Measurements from ENCODE around the gene SSBP3.

Gene SSBP3

DNA sequence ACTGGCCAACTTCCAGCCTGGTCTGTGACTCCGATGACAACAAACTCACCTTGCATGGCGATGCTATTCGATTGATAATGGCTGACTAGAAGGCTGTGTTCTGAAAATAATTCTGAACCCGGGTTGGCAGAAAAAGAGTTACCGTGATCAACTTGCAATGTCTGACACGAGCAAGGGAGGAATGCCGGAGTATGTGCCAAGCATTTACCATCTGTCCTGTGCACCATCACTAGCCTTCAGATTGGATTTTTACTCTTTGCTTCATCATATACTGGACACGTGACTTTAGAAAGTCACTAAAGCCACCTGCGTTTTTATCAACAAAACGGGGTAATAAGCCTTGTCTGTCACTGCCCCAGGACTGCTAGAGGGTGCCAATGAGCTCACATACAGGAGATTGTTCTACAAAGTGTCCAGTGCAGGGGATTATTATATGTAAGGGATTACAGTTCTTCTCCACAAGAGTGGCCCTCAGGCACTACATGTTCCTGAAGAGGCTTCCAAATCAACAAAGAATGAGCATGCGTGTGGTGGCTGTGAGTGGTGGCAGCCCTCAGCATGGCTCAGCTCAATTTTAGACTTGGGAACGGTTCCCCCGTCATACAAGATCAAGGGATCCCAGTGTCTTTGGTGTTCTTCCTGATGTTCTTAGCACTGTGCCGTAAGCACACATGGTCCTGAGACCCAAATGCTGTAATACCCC, 35.8 kb downstream of the SSBP3 start:
- DNase-seq, result no peak

DNA sequence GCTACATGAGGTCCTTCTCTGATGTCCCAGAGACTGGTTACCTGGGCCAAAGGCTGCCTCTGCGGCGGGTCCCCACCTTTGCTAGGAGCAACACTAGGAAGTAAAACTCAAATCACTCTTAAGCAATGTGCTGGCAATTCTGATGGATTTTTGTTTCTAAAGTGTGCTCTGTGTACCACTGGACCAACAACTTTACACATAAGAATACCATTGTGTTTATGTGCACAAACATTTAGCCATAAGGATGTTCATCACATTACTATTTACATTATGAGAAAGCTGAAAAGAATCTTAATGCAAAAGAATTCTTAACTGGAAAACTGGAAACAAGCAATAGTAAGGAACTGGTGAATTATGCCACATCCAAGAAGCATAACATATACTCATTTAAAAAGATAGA, 38.6 kb downstream of the SSBP3 start:
- no peak for DNase-seq

DNA sequence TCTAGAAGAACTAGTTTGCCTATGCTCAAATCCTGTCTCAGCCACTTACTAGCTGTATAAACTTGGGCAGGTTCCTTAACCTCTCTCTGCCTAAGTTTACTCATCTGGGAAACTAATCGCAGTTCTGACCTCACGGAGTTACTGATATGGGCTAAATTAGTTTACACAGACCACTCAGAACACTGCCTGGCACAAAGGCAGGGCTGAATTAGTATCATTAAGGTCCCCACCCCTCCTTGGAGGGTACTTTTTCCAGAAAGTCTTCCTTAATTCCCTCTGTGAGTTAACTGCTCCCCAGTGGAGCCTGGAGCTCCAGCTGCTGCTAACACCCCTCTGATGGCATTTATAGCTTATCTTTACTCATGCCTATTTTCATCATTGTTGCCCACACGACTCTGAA, 40.3 kb downstream of the SSBP3 start:
- no peak for DNase-seq

DNA sequence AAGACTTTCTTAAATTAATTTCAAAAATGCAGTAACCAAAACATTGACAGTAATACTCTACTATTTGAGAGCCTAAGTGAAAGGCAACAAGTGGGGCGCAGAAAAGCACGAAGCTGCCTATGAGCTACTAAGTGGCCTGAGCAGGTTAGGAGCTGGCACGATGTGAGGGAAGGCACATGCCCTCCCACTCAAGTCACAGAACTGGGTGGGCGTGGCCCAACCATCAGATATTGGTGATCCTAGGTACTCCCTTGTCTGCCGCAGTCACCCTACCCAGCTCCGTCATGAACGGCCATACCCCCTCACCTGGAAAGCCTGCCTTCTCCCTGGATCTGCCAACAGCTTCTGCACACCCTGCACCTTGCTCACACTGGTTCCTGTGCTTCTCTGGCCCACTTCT, 40.8 kb downstream of the SSBP3 start:
- no peak for DNase-seq

DNA sequence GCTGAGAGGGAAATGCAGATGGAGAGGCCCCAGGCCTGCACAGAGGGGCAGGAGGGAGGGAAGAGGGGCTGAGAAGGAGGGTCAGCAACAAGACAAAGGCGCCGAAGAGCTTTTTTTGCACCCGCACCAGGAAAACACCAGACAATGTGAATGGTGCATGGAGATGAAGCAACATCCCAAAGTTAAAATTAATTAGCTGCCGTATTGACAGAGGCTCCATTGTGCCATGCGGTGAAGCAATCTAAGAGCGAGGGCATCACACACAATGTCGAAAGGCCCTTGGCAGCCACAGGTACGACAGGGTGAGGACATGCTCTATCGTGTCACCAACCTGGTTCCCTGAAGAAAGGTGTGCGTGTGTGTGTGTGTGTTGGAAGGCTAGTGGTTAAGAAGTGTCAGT, 41.2 kb downstream of the SSBP3 start:
- DNase-seq, result no peak

DNA sequence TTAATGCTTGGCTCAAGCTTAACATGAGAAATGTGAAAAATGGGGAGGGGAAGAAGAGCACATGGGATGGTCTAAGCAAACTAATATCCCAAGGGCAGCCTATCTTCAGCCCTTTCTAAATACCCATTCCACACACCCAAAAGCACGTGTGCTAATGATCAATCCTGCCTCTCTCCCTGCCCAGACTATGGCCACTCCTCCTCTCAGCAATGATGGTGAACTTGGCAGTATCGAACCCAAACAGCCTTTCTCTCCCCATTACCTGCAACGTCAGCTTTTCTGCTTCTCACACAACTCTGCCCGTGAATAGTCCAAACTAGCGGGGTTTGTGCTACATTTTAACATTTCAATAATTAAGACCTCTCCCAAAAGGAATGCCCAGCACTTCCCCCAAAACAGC, 41.6 kb downstream of the SSBP3 start:
- DNase-seq, result no peak

DNA sequence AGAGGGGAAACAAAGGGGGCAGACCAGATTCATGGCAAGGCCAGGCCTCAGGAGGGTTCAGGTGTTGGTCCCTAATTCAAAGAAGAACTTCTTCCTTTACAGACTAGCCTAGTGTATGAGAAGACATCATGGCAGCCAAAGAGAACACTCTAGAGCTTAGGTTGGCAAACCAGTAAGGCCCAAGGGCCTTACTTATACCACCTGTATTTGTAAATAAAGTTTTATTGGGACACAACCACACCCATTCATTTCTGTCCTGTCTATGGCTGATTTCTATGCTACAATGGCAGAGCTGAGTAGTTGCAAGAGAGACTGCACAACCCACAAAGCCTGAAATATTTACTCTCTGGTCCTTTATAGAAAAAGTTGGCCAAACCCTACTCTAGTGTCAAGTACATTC, 42.3 kb downstream of the SSBP3 start:
- DNase-seq, result no peak

DNA sequence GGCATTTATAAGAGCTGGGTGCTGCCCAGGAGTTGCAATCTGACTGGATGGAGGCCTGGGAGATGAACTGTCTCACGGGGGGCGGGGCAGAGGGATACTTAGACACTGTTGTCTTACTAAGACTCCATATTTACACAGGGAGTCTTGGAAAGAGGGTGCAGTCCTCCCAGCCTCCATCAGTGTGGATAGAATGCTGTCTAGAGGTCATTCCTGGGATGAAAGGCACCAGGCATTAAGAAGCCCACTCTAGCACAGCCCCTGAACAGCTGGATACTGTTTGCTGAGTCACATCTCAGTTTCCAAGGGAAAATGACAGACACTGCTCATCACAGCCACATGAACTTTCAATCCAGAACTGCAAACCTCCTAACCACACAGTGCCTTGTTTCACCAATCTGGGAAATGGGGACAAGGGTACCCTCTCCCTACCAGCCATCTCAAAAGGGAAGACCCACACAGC, 43.3 kb downstream of the SSBP3 start:
- DNase-seq, result no peak

DNA sequence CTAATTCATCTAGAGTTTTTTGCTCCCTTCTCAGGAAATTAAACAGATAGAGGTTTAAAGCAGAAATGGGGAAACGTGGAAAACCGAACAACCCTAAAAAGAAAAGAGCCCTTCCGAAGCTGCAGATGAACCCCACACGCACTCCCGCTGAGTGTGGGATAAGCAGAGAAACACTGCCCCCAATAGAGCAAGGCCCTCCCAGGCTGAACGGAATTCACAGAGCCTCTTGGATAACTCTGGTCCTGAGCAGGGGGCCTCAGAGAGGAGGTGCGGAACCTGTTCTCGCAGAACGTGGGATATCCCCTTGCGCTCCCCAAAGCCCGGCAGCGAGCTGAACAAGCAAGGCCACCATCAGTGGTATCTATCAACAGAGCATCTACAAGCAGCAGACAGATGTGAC, 44.9 kb downstream of the SSBP3 start:
- no peak for DNase-seq

DNA sequence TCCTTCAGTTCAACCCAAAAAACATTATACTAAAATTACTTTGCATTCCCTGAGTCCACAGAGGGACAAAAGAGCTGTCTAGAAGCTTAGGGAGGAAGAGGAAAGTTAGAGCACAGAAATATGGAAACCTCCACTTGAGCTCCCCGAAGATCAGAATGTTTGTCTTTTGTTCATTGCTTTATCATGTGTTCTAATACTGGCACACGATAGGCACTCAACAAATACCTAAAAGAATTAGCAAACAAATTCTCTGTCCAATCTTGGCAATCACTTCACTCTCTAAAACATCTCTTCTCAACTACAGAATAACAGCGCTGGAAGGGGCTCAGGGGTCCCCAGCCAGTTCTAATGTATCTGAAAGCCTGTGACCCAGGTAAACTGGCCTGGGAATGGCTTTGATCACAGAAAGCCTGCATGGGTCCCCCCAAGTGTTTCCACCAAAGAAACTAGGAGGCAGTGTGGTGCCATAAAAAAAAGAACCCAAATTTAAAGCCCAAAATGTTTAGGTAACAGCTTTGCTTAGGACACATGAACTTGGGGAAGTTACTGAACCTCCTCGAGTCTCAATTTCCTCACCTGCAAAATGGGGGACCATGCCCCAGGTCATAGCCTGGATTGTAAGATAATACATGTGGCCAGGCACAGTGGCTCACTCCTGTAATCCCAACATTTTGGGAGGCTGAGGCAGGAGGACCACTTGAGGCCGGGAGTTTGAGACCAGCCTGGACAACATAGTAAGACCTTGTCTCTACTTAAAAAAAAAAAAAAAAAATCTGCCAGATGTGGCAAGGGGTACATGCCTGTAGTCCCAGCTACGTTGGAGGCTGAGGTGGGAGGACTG, 45.8 kb downstream of the SSBP3 start:
- no peak for DNase-seq

DNA sequence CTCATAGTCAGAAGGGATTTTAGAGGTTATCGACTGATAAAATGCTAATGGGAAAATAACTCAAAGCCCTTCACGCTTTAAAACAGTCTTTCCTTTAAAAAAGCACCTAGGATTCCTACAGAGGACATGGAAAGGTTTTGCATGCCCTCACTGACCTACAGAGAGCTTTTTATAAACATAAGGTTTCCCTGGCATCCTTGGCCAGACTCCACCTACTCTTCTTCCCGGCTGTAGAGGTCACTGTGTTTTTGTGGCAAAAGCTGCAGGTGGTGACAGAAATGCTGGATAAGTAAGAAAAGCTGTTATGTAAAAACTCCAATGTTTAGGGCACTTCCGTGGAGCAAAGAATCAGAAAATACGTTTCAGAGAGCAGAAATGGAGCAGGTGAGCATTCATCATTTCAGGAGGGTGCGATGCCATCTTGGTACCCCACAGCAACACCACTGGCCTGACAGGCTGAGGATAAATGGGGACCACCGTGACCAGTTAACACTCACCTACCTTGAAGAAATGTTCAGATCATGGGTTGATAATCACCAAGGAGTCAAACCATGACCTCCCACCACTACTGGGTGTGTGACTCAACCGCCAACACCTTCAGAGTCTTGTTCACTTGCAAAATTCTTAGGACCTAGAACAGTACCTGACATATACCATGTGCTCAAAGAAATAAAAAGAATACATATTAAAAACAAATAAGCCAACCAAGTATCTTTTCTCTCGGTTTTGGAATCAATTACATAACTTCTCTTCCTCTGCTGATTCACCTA, 46.6 kb downstream of the SSBP3 start:
- DNase-seq, result no peak

DNA sequence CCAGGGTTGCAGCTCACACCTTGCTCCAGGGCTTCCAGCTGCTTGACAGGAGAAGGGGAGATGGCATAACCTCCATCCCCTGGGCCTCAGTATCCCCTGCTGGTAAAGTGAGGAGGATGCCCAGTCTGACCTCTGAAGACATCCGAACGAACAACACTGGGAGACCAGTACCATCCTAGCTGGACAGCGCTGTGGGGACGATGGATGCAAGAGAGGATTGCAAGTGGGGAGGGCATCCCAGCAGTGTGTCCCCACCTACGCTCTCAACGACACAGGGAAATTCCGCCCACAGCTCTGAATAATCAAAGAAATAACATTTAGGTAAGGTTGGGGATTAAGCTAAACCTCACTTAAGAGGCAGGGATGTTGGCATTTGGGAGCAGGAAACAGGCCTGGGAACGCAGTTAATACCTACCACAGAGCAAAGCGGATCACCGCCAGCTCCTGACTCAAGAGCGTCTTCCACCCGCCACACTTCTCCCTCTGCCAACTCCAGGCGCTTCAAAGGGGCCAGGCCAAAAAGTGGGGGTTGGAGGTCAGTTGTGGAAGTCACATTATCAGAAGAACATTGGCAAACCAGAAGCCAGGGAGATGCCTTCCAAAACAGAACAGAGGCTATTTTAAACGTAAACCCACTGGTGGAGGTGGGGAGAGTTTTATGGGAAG, 47.6 kb downstream of the SSBP3 start:
- no peak for DNase-seq

DNA sequence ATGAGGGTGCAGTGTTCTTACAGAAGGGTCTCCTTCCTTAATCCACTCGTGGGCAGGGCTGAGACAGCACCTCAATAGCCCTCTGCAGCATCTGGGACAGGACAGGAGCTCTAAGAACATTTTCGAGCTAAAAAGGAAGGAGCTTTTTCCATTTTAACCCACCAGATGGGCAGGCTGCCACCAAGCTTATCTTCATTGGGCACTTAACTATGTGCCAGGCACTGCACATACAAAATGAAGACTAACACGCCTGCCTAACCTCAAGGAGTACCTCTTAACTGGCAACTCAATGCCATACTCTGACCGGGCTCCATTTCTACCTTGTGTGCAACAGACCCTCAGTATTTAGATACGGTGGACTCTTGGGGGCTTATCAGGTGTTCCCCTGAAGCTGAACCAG, 48.2 kb downstream of the SSBP3 start:
- DNase-seq, result no peak

DNA sequence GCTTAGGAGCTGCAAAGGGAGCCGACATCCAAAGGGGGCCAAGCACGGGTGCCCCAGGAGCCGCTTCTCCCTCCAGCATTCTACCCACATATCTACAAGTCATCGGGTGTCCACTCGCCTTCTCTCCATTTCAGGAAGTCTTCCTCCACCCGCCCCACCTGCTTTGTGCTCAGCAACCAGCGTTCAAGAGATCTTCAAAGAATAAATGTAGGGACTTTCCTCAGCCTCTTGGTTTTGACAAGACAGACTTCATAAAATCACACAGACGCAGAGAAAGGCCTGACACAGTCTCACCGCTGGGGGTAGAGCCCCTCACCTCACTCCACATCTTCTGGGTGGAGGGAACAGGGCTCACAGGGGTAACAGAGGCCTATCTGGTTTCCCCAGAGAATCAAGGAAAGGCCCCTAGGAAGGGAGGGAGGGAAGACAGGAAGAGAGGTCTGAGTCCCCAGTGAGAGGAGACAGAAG, 49.5 kb downstream of the SSBP3 start:
- no peak for DNase-seq

DNA sequence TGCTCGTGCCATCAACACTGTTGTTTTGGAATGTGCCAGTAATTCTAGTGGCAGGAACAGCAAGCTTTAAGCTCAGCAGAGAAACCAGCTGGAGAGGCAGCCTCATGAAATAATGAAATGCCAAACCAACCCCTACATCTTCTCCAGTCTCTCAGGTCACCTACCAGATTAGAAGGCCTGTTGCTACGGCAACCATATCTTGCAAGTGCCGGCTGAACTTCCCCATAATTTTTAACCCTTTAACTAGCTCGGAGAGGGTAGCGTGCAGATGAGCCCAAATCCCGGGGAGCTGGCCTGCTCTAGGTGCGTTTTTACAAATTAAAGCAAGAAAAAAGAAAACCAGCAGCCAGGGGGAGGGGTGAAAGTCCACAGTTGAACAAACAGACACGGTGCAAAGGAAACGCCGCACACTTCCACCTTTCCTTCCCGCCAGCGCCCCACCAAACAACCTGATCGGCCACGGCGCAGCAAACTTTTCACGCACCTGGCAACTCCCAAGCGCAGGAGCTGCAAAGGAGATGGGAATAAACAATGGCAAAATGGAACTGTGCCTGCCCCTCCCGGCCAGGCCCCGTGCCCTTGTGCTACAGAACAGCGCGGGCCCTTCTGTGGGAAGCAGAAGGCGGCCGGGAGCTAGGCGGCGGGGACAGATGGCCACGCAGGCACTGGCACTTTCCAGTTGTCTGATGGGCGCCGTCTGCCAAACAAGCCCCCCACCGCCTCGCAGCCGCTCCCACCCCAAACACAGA, 50.1 kb downstream of the SSBP3 start:
- no peak for DNase-seq

DNA sequence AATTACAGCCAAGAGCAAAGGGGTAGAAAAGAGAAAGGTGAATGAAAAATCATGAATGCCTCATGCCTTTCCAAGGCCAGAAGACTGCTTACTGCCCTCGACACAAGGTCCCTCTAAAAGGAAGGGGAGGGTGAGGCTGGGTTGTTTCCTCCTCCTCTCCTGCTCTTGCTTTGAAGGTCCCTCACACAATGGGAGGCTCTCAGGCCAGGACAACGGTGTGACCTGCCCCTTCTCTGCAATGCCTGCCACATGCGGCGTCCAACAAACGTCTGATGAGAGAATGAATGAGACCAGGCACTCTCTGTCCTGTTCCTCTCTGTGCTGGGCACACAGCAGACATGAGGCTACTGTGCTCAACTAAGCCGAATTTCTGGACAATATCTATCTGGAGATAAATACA, 51.3 kb downstream of the SSBP3 start:
- DNase-seq, result no peak

DNA sequence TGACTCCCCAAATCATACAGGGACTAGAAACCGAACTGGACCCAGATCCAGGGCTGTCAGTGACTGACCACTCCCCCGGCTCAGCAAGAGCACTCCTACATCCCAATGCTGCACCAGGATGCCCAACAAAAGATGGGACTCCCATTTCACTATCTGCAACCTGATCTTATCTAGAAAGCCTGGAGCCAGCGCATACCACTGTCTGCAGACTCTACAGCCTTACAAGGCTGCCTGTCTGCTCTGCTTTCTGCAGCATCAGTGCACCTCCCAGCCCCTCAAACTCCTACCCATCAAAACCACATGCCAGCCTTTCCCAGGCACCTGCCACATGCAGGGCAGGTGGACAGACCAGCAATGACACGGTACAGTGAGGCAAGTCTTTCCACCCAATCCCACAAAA, 52.2 kb downstream of the SSBP3 start:
- no peak for DNase-seq

DNA sequence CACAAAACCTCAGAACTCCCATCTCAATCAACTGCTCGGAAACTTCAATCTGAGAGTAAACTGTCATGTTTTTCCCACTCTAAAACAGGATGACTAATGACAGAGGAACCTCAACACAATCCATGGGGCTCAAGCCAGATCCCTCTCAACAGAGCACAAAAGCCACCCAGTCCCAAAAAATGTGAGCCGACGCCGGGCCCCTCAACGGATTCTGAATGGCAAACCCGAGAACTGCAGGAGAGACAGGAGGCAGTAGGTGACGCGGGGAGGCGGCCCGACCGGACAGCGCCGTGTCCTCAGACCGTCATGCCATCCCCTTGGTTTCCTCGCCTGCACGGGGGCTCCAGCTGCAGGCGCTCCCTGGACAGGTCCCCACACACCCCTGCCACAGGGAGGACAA, 53.4 kb downstream of the SSBP3 start:
- no peak for DNase-seq

DNA sequence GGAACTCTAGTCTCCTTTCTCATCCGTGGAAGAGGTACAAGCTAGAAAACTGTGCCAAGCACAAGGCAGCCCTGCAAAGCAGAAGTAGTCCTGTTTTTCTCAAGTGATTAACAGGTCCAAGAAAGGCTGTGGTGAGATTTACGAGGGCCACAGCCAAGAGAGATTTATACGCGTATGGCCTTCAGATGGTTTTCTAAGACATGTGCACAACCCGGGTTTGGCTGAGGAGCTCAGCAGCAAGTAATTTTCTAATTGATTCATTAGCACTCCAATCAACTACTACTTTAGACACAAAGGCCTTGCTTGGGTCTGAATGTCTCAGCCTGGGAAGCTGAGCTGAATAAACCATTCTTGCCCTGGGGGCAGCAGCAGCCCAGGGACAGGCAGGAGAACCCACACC, 55.8 kb downstream of the SSBP3 start:
- no peak for DNase-seq

DNA sequence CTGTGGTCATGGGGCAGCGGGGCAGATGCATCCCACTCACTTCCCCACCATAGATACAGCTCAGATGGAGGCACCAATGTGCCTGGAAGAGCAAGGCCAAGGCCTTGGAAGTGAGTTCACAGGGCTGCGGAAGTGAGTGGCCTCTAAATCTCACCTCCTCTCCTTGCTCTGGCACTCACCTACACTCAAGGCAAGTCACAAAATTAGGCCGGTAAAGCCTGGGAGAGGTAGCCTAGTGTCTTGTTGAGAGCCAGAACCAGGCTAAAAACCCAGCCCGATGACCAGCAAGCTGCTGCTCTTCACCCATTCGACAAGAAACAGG, 57.5 kb downstream of the SSBP3 start:
- no peak for DNase-seq

DNA sequence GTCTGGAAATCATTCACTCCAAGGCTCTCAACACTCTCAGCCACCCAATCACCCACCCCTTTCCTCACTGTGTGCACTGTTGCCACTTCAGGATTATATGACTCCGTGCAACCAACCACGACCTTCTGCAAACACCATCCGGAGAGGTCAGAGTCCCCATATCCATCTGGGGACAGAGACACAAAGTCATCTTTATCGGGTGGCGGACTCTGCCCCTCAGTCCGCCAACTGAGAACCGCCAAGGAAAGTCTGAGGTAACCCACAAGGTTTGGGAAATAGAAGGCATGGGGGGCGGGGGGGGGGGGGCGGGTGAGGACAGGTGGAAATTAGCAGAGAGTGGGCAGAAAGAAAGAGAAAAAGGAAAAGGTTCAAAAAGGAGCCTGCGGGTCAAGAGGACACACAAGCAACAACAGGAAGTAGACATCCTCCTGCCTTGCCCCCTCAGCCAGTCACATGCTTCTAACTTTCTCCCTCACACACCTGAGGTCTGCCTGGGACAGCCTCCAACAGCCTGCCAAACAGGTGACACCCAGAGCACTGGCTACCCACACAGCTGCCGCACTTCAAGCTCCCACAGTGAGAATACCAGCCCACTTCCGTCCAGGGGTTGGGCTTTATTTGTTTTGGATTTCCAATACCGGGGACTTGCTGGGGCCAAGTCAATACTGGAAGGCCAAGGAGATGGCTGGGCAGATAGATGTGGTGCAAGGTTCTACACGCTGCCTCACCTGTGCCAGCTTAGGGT, 58.1 kb downstream of the SSBP3 start:
- no peak for DNase-seq
